ENCODE results near the gene PDSS2.

Gene PDSS2

GRCh38 chr6:107235007-107235406 lies 224.4 kb downstream of the PDSS2 start:
- no peak for DNase-seq
- Histone ChIP-seq H3K27ac (ENCODE audit: low read length) (no peak overlapping the region), H2AFZ (ENCODE audit: low read depth, low read length) (no peak overlapping the region), H3K4me1 (ENCODE audit: insufficient read depth, low read length) (no peaks in the 10 kb centered on the region), H3K79me2 (ENCODE audit: insufficient read depth, low read length) (no peaks in the 10 kb centered on the region), H3K36me3 (ENCODE audit: insufficient read depth, low read length) (peaks cover 8% of the 10 kb centered on the region), H3K27me3 (ENCODE audit: insufficient read depth, low read length, poor library complexity) (no peaks in the 10 kb centered on the region), H4K20me1 (ENCODE audit: insufficient read depth, low read length) (no peaks in the 10 kb centered on the region), H3K4me2 (ENCODE audit: insufficient read depth, low read length) (no peak overlapping the region), H3K4me3 (ENCODE audit: low read depth in 1 of 2, low read length in 2 of 2) (no peak overlapping the region), H3K9me3 (ENCODE audit: insufficient read depth, low read length, severe bottlenecking) (no peaks in the 10 kb centered on the region), H3K9ac (ENCODE audit: low read depth, low read length) (no peak overlapping the region)
- TF ChIP-seq EZH2 (IDR thresholded peaks at IDR 0.05; ENCODE audit: borderline replicate concordance, low read depth, low read length, severe bottlenecking) (no peak), CTCF (IDR thresholded peaks at IDR 0.05; ENCODE audit: borderline replicate concordance, extremely low read depth, low read length, poor library complexity, severe bottlenecking) (no peak)
- ATAC-seq (ENCODE audit: insufficient read depth, low read depth) = no peak

- Histone ChIP-seq H3K27ac (ENCODE audit: low read length) (no peak overlapping the region), H3K4me2 (ENCODE audit: insufficient read depth, low read length) (no peak overlapping the region), H3K9ac (ENCODE audit: low read depth, low read length) (no peak overlapping the region), H3K4me1 (ENCODE audit: insufficient read depth, low read length) (no peaks in the 10 kb centered on the region), H3K9me3 (ENCODE audit: insufficient read depth, low read length, severe bottlenecking) (no peaks in the 10 kb centered on the region), H4K20me1 (ENCODE audit: insufficient read depth, low read length) (no peaks in the 10 kb centered on the region), H3K4me3 (ENCODE audit: low read depth in 1 of 2, low read length in 2 of 2) (no peak overlapping the region), H3K36me3 (ENCODE audit: insufficient read depth, low read length) (no peaks in the 10 kb centered on the region), H3K27me3 (ENCODE audit: insufficient read depth, low read length, poor library complexity) (no peaks in the 10 kb centered on the region), H2AFZ (ENCODE audit: low read depth, low read length) (no peak overlapping the region), H3K79me2 (ENCODE audit: insufficient read depth, low read length) (no peaks in the 10 kb centered on the region)
- TF ChIP-seq EZH2 (IDR thresholded peaks at IDR 0.05; ENCODE audit: borderline replicate concordance, low read depth, low read length, severe bottlenecking) (no peak), CTCF (IDR thresholded peaks at IDR 0.05; ENCODE audit: borderline replicate concordance, extremely low read depth, low read length, poor library complexity, severe bottlenecking) (no peak)
- ATAC-seq (ENCODE audit: insufficient read depth, low read depth) (no peak), DNase-seq (no peak)
Observed at GRCh38 chr6:107231243-107231642, 228.1 kb downstream of the PDSS2 start.

- ATAC-seq (ENCODE audit: insufficient read depth, low read depth) (no peak), DNase-seq (no peak)
- H3K27ac ChIP-seq (ENCODE audit: low read length) = no peak overlapping the region
- no peak overlapping the region for H3K9ac ChIP-seq (ENCODE audit: low read depth, low read length)
- H3K4me1 ChIP-seq (ENCODE audit: insufficient read depth, low read length) = no peaks in the 10 kb centered on the region
- H4K20me1 ChIP-seq (ENCODE audit: insufficient read depth, low read length) = no peaks in the 10 kb centered on the region
- TF ChIP-seq CTCF (IDR thresholded peaks at IDR 0.05; ENCODE audit: borderline replicate concordance, extremely low read depth, low read length, poor library complexity, severe bottlenecking) = no peak
- H3K27me3 ChIP-seq (ENCODE audit: insufficient read depth, low read length, poor library complexity) = no peaks in the 10 kb centered on the region
- no peaks in the 10 kb centered on the region for H3K79me2 ChIP-seq (ENCODE audit: insufficient read depth, low read length)
- H3K4me3 ChIP-seq (ENCODE audit: low read depth in 1 of 2, low read length in 2 of 2) = no peak overlapping the region
- H3K4me2 ChIP-seq (ENCODE audit: insufficient read depth, low read length) = no peak overlapping the region
- H2AFZ ChIP-seq (ENCODE audit: low read depth, low read length) = no peak overlapping the region
- no peaks in the 10 kb centered on the region for H3K9me3 ChIP-seq (ENCODE audit: insufficient read depth, low read length, severe bottlenecking)
- H3K36me3 ChIP-seq (ENCODE audit: insufficient read depth, low read length) = no peaks in the 10 kb centered on the region
Observed at GRCh38 chr6:107230448-107230847, 228.9 kb downstream of the PDSS2 start.

GRCh38 chr6:107230024-107230423 lies 229.3 kb downstream of the PDSS2 start:
- DNase-seq (no peak), ATAC-seq (ENCODE audit: insufficient read depth, low read depth) (no peak; the same call in 2 of the 3 replicates)
- Histone ChIP-seq H3K79me2 (ENCODE audit: insufficient read depth, low read length) (no peaks in the 10 kb centered on the region), H2AFZ (ENCODE audit: low read depth, low read length) (no peak overlapping the region), H3K36me3 (ENCODE audit: insufficient read depth, low read length) (no peaks in the 10 kb centered on the region), H3K4me2 (ENCODE audit: insufficient read depth, low read length) (no peak overlapping the region), H3K27ac (ENCODE audit: low read length) (no peak overlapping the region), H3K9ac (ENCODE audit: low read depth, low read length) (no peak overlapping the region), H3K9me3 (ENCODE audit: insufficient read depth, low read length, severe bottlenecking) (no peaks in the 10 kb centered on the region), H3K27me3 (ENCODE audit: insufficient read depth, low read length, poor library complexity) (no peaks in the 10 kb centered on the region), H3K4me1 (ENCODE audit: insufficient read depth, low read length) (no peaks in the 10 kb centered on the region), H3K4me3 (ENCODE audit: low read depth in 1 of 2, low read length in 2 of 2) (no peak overlapping the region), H4K20me1 (ENCODE audit: insufficient read depth, low read length) (no peaks in the 10 kb centered on the region)
- TF ChIP-seq EZH2 (IDR thresholded peaks at IDR 0.05; ENCODE audit: borderline replicate concordance, low read depth, low read length, severe bottlenecking) = no peak
